BJ (cell line): ENCODE data around the gene PUS7. TPM values are rescaled to one million over a fixed set of nuclear protein-coding genes. Genes with fewer than 3 reads are reported as not detected.

Source experiments
- CTCF ChIA-PET: fragments of 350-600 bp; formaldehyde crosslinking; extraction: SDS; loops from one replicate; lab custom pipeline; 2021; ENCODE audit warnings: antibody characterized with exemption, inconsistent platforms; lab: Yijun Ruan, JAX
- POLR2A ChIA-PET: fragments of 300-600 bp; sonication (Branson Sonifier 250); formaldehyde crosslinking; extraction: SDS; loops from one replicate; lab custom pipeline; 2021; ENCODE audit warnings: antibody characterized with exemption; lab: Charles Lee
- DNase-seq: peaks from one replicate; pipeline ENCODE4 v3.0.0-alpha.2; 2011; ENCODE audit warnings: low read depth
- H3K27me3 ChIP-seq: 2 replicates; pipeline ENCODE4 v1.6.0; 2011; ENCODE audit warnings: low read length; ENCODE audit not compliant: control insufficient read depth, insufficient read depth
- H3K36me3 ChIP-seq: 2 replicates; pipeline ENCODE4 v1.5.1; 2011; ENCODE audit warnings: low read length; ENCODE audit not compliant: control insufficient read depth, insufficient read depth
- H3K4me3 ChIP-seq: 2 replicates; pipeline ENCODE4 v1.5.1; 2011; ENCODE audit warnings: low read depth, mild to moderate bottlenecking, control low read depth, low read length
- CTCF ChIP-seq: IDR thresholded peaks from 2 replicates; pipeline ENCODE4 v1.5.1; 2011; ENCODE audit warnings: low read depth, mild to moderate bottlenecking, control low read depth, inconsistent platforms, low read length, moderate library complexity; ENCODE audit not compliant: insufficient read depth
- polyA plus RNA-seq: library from polyadenylated mRNA; depleted of rRNA; stranded (reverse); fragments of >200 nt; gene quantifications from 2 replicates; pipeline ENCODE4 v1.2.3, GENCODE V29; 2011

Gene PUS7
- polyA plus RNA-seq, 1 experiment = 5.2 TPM

GRCh38 chr7:105480931-105481330 lies 41.1 kb downstream of the PUS7 start:
- Histone ChIP-seq H3K4me3 (no peak overlapping the region), H3K36me3 (no peaks in the 10 kb centered on the region; the same call in none of the 2 replicates), H3K27me3 (no peaks in the 10 kb centered on the region)
- peak; percentile 28 for DNase-seq
- ChIA-PET POLR2A (no interaction called here), CTCF (interaction anchor here (0.6 to 1.6 kb wide), 5 partner anchors 8 to 82 kb away, joined by 3 to 4 read pairs (median 3); no protein-coding TSS in a partner anchor)
- TF ChIP-seq CTCF = no peak

- no peaks in the 10 kb centered on the region for H3K36me3 ChIP-seq
- no peak for TF ChIP-seq CTCF
- H3K4me3 ChIP-seq = no peak overlapping the region
- H3K27me3 ChIP-seq = no peaks in the 10 kb centered on the region
- DNase-seq = no peak
- POLR2A ChIA-PET = no interaction called here
- CTCF ChIA-PET = interaction anchor here (1.0 kb wide), 1 partner anchor 14 kb away, joined by 3 read pairs; no protein-coding TSS in a partner anchor
Measured at GRCh38 chr7:105478606-105479005, 43.5 kb downstream of the PUS7 start.

GRCh38 chr7:105477908-105478307 lies 44.2 kb downstream of the PUS7 start:
- Histone ChIP-seq H3K27me3 (no peaks in the 10 kb centered on the region), H3K4me3 (no peak overlapping the region), H3K36me3 (no peaks in the 10 kb centered on the region)
- CTCF ChIA-PET = interaction anchor here (1.0 kb wide), 1 partner anchor 13 kb away, joined by 3 read pairs; no protein-coding TSS in a partner anchor
- no peak for TF ChIP-seq CTCF
- no peak for DNase-seq
- POLR2A ChIA-PET = no interaction called here

GRCh38 chr7:105474045-105474444 lies 48.0 kb downstream of the PUS7 start:
- DNase-seq = no peak
- Histone ChIP-seq H3K4me3 (no peak overlapping the region), H3K27me3 (no peaks in the 10 kb centered on the region), H3K36me3 (no peaks in the 10 kb centered on the region)
- ChIA-PET POLR2A (no interaction called here), CTCF (interaction anchor here (0.8 kb wide), 1 partner anchor 76 kb away, joined by 3 read pairs; no protein-coding TSS in a partner anchor)
- TF ChIP-seq CTCF = no peak

- TF ChIP-seq CTCF = 0 out of 2 replicates have a peak, but pooled peaks have one; percentile 7
- H3K27me3 ChIP-seq = no peaks in the 10 kb centered on the region
- POLR2A ChIA-PET = no interaction called here
- CTCF ChIA-PET = interaction anchor here (1.1 kb wide), 1 partner anchor 21 kb away, joined by 3 read pairs; no protein-coding TSS in a partner anchor
- H3K4me3 ChIP-seq = no peak overlapping the region
- no peaks in the 10 kb centered on the region for H3K36me3 ChIP-seq
- peak; percentile 25 for DNase-seq
Measured at GRCh38 chr7:105473163-105473562, 48.9 kb downstream of the PUS7 start.
